Measurements from ENCODE around the gene DDHD1. TPM values are rescaled to one million over a fixed set of nuclear protein-coding genes. Genes with fewer than 3 reads are reported as not detected.
A peak's percentile ranks its signal among the peaks of the same experiment; 100 is the strongest.

The DDHD1 gene
- total RNA-seq, 2 donors from 2014 or later = 31.8 to 46.0 TPM

- no peaks in the 10 kb centered on the region for H3K9me3 ChIP-seq
- H3K27me3 ChIP-seq (replicated peaks; ENCODE audit: insufficient read depth) = no peaks in the 10 kb centered on the region
- TF ChIP-seq, protein P1, sequence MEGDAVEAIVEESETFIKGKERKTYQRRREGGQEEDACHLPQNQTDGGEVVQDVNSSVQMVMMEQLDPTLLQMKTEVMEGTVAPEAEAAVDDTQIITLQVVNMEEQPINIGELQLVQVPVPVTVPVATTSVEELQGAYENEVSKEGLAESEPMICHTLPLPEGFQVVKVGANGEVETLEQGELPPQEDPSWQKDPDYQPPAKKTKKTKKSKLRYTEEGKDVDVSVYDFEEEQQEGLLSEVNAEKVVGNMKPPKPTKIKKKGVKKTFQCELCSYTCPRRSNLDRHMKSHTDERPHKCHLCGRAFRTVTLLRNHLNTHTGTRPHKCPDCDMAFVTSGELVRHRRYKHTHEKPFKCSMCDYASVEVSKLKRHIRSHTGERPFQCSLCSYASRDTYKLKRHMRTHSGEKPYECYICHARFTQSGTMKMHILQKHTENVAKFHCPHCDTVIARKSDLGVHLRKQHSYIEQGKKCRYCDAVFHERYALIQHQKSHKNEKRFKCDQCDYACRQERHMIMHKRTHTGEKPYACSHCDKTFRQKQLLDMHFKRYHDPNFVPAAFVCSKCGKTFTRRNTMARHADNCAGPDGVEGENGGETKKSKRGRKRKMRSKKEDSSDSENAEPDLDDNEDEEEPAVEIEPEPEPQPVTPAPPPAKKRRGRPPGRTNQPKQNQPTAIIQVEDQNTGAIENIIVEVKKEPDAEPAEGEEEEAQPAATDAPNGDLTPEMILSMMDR (IDR thresholded peaks at IDR 0.05) = no peak
- H3K4me3 ChIP-seq = no peak overlapping the region
- peaks cover 20 to 47% of the 10 kb centered on the region in 2 donors for H3K4me1 ChIP-seq (ENCODE audit: control insufficient read depth in 1 of 2, low read depth in 2 of 2)
- peak overlapping the region in 1 of 2 donors; percentile 6 for H3K27ac ChIP-seq
- DNase-seq (ENCODE audit: low spot score) = no peak
- no peaks in the 10 kb centered on the region for H3K36me3 ChIP-seq
- ATAC-seq (ENCODE audit: insufficient number of reproducible peaks, low FRiP score, low read depth) = peak; percentile 69
These were observed 120.8 kb downstream of the DDHD1 start for GRCh38 chr14:53032161-53032803.

DNA sequence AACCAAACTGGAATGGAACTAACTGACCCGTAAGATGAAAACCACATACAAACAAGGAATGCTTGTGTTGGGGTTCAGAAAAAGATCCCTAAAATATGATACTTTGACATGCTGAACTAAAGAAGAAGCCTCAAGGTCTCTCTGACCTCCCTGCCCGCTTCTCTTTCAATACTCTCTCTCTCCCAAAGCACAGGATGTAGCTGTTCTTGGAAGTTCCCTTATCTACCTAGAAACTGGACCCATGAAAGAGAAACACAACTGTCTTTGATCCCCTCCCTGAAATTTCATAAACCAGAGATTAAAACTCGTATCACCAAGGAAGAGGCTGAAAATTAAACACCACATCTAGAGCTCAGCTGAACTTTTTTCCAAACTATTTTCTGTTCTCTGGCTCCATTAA, 125.6 kb downstream of the DDHD1 start:
- no peak overlapping the region for H3K27ac ChIP-seq

GRCh38 chr14:53027041-53027440, 126.1 kb downstream of the DDHD1 start:
- H3K4me1 ChIP-seq (ENCODE audit: control insufficient read depth in 1 of 2, low read depth in 2 of 2) = peaks cover 7 to 18% of the 10 kb centered on the region in 2 donors
- TF ChIP-seq, protein P1 (IDR thresholded peaks at IDR 0.05) = no peak
- no peak overlapping the region for H3K27ac ChIP-seq
- DNase-seq (ENCODE audit: low spot score) = no peak
- no peaks in the 10 kb centered on the region for H3K9me3 ChIP-seq
- no peaks in the 10 kb centered on the region for H3K36me3 ChIP-seq
- H3K27me3 ChIP-seq (replicated peaks; ENCODE audit: insufficient read depth) = no peaks in the 10 kb centered on the region
- H3K4me3 ChIP-seq = no peak overlapping the region
- ATAC-seq (ENCODE audit: insufficient number of reproducible peaks, low FRiP score, low read depth) = no peak

More for the DNA sequence above, 125.6 kb downstream of the DDHD1 start:
- no peaks in the 10 kb centered on the region for H3K27me3 ChIP-seq (replicated peaks; ENCODE audit: insufficient read depth)
- ATAC-seq (ENCODE audit: insufficient number of reproducible peaks, low FRiP score, low read depth) (no peak), DNase-seq (ENCODE audit: low spot score) (no peak)
- H3K9me3 ChIP-seq = no peaks in the 10 kb centered on the region
- H3K4me1 ChIP-seq (ENCODE audit: control insufficient read depth in 1 of 2, low read depth in 2 of 2) = peaks cover 7 to 23% of the 10 kb centered on the region in 2 donors
- H3K4me3 ChIP-seq = no peak overlapping the region
- H3K36me3 ChIP-seq = no peaks in the 10 kb centered on the region
- TF ChIP-seq, protein P1 (IDR thresholded peaks at IDR 0.05) = no peak

GRCh38 chr14:53023325-53023724, 129.8 kb downstream of the DDHD1 start:
- Histone ChIP-seq H3K4me1 (ENCODE audit: control insufficient read depth in 1 of 2, low read depth in 2 of 2) (no peaks in the 10 kb centered on the region), H3K36me3 (no peaks in the 10 kb centered on the region), H3K4me3 (no peak overlapping the region), H3K27ac (no peak overlapping the region), H3K27me3 (replicated peaks; ENCODE audit: insufficient read depth) (no peaks in the 10 kb centered on the region), H3K9me3 (no peaks in the 10 kb centered on the region)
- no peak for ATAC-seq (ENCODE audit: insufficient number of reproducible peaks, low FRiP score, low read depth)
- TF ChIP-seq, protein P1 (IDR thresholded peaks at IDR 0.05) = no peak
- no peak for DNase-seq (ENCODE audit: low spot score)

- TF ChIP-seq, protein P1 (IDR thresholded peaks at IDR 0.05) = no peak
- ATAC-seq (ENCODE audit: insufficient number of reproducible peaks, low FRiP score, low read depth) = no peak
- no peak overlapping the region for H3K27ac ChIP-seq
These were observed 130.5 kb downstream of the DDHD1 start for GRCh38 chr14:53022593-53022992.

More at GRCh38 chr14:53022593-53022992, 130.5 kb downstream of the DDHD1 start:
- no peaks in the 10 kb centered on the region for H3K9me3 ChIP-seq
- H3K36me3 ChIP-seq = no peaks in the 10 kb centered on the region
- no peaks in the 10 kb centered on the region for H3K4me1 ChIP-seq (ENCODE audit: control insufficient read depth in 1 of 2, low read depth in 2 of 2)
- no peaks in the 10 kb centered on the region for H3K27me3 ChIP-seq (replicated peaks; ENCODE audit: insufficient read depth)
- H3K4me3 ChIP-seq = no peak overlapping the region
- no peak for DNase-seq (ENCODE audit: low spot score)
